Measurements from ENCODE around the gene TMEM240.
"Not testable (repeated sequence)": the region's sequence is repeated elsewhere in the genome, so short reads cannot be mapped to it uniquely, and the experiment has no call there.

DNA sequence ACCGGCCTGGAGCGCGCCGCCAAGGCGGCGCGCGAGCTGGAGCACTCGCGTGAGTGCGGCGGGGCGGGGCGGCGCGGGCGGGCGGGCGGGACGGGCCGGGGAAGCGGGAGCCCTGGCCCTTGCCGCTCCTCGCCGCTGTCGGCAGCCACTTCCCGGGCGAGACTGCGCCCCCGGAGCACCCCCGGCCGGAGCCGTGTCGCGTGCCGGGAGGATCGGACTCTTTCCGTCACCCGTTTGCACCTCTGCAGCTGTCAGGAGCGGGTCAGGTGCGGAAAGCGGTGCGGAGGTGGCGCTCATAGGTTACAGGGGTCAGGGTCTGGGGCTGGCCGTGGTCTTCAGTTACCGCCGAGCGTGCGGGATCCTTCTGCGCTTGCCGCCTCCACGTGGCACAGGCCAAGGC lies 28.0 kb downstream of the TMEM240 start:
- TF ChIP-seq, protein P1, sequence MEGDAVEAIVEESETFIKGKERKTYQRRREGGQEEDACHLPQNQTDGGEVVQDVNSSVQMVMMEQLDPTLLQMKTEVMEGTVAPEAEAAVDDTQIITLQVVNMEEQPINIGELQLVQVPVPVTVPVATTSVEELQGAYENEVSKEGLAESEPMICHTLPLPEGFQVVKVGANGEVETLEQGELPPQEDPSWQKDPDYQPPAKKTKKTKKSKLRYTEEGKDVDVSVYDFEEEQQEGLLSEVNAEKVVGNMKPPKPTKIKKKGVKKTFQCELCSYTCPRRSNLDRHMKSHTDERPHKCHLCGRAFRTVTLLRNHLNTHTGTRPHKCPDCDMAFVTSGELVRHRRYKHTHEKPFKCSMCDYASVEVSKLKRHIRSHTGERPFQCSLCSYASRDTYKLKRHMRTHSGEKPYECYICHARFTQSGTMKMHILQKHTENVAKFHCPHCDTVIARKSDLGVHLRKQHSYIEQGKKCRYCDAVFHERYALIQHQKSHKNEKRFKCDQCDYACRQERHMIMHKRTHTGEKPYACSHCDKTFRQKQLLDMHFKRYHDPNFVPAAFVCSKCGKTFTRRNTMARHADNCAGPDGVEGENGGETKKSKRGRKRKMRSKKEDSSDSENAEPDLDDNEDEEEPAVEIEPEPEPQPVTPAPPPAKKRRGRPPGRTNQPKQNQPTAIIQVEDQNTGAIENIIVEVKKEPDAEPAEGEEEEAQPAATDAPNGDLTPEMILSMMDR (IDR thresholded peaks at IDR 0.05; ENCODE audit: extremely low read depth in 1 of 2, insufficient read depth in 1 of 2, low read depth in 1 of 2, low read length in 2 of 2) = not testable (repeated sequence)
- TF ChIP-seq EZH2 (IDR thresholded peaks at IDR 0.05; ENCODE audit: borderline replicate concordance, low read depth, low read length, severe bottlenecking); JUN (IDR thresholded peaks at IDR 0.05; ENCODE audit: borderline replicate concordance, insufficient read depth, insufficient read length, low read depth); MYC (IDR thresholded peaks at IDR 0.05; ENCODE audit: low read depth, low read length); POLR2AphosphoS5 (IDR thresholded peaks at IDR 0.05; ENCODE audit: insufficient read depth, low read depth, low read length); POLR2A (IDR thresholded peaks at IDR 0.05; ENCODE audit: low read depth, low read length); GATA2 (IDR thresholded peaks at IDR 0.05; ENCODE audit: insufficient read depth, insufficient read length, low read depth, low read length); FOS (IDR thresholded peaks at IDR 0.05; ENCODE audit: borderline replicate concordance, insufficient read depth, low read length): not testable (repeated sequence)
- TF ChIP-seq, protein P2, sequence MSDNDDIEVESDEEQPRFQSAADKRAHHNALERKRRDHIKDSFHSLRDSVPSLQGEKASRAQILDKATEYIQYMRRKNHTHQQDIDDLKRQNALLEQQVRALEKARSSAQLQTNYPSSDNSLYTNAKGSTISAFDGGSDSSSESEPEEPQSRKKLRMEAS (IDR thresholded peaks at IDR 0.05; ENCODE audit: insufficient read depth, insufficient read length) = not testable (repeated sequence)
